Right kidney (tissue), 9 donors: ENCODE data around the gene NARF.
"Not testable (repeated sequence)": the region's sequence is repeated elsewhere in the genome, so short reads cannot be mapped to it uniquely, and the experiment has no call there.

Experiments
- DNase-seq: peaks from one replicate; pipeline ENCODE4 v3.0.0-alpha.2; 2016
- long read RNA-seq, 8 donors: transcript quantifications; one replicate each; lab custom pipeline, GENCODE V29; 2026

The NARF gene
- long read RNA-seq, donor 1, transcript NARF-201 (11 exons, 3,949 nt): major isoform, 11 of 29 reads
- long read RNA-seq, donor 1, partial matches to known transcripts: 6 of 29 reads
- long read RNA-seq, donor 1, other reads (novel, unspliced or antisense): 11 of 29 reads
- long read RNA-seq, donor 2, partial matches to known transcripts: 0 of 4 reads
- long read RNA-seq, donor 2, other reads (novel, unspliced or antisense): 0 of 4 reads
- long read RNA-seq, donor 3, partial matches to known transcripts: 0 of 4 reads
- long read RNA-seq, donor 3, other reads (novel, unspliced or antisense): 0 of 4 reads
- long read RNA-seq, donor 4, partial matches to known transcripts: 15 of 21 reads
- long read RNA-seq, donor 4, other reads (novel, unspliced or antisense): 0 of 21 reads
- long read RNA-seq, donor 5, transcript NARF-201 (11 exons, 3,949 nt): major isoform, 9 of 14 reads
- long read RNA-seq, donor 5, partial matches to known transcripts: 0 of 14 reads
- long read RNA-seq, donor 5, other reads (novel, unspliced or antisense): 5 of 14 reads
- long read RNA-seq, donor 6, transcript NARF-201 (11 exons, 3,949 nt): major isoform, 6 of 16 reads
- long read RNA-seq, donor 6, partial matches to known transcripts: 0 of 16 reads
- long read RNA-seq, donor 6, other reads (novel, unspliced or antisense): 7 of 16 reads
- long read RNA-seq, donor 7: 0 reads
- long read RNA-seq, donor 8, transcript NARF-201 (11 exons, 3,949 nt): major isoform, 11 of 15 reads
- long read RNA-seq, donor 8, partial matches to known transcripts: 0 of 15 reads
- long read RNA-seq, donor 8, other reads (novel, unspliced or antisense): 0 of 15 reads

GRCh38 chr17:82458179-82458884 is at the start of gene NARF:
Gene NARF (plus strand): TSS chr17:82458741. CDS start chr17:82458804, 63 bp downstream.
- DNase-seq: peak; percentile 99

- DNase-seq: no peak
These were observed 49.6 kb upstream of the NARF start for GRCh38 chr17:82408938-82409318.

DNA sequence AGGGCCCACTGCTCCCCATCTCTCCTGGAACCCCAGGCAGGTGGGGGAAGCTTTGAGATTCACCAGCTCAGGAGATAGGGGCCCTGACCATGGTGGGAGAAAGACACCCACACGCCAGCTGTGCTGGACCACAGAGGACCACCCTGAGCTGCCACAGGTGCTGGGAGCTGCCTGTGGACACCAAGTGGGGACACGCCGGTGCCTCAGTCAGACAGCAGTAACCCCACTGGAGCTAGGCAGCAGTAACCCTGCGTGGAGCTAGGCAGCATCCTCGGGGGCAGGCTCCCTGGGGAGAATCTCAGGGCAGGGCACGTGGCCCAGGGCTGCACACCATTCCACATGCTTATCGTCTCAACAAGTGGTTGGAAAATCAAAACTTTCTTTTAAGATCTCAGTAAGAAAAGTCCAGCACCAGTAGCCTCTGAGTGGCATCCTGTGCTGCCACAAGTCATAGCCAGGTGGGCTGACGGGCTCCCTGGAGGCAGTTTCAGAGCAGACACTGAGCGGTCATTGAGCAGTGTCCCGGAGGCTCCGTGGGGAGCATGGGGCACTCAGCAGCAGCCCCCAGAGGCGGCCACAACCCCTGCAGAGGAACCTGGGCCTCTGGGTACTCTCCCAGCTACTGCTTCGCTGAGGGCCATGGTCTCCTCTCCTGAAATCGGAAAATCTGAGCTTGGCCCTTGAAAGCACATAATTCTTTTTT is 48.4 kb upstream of the NARF start:
- no peak for DNase-seq

DNA sequence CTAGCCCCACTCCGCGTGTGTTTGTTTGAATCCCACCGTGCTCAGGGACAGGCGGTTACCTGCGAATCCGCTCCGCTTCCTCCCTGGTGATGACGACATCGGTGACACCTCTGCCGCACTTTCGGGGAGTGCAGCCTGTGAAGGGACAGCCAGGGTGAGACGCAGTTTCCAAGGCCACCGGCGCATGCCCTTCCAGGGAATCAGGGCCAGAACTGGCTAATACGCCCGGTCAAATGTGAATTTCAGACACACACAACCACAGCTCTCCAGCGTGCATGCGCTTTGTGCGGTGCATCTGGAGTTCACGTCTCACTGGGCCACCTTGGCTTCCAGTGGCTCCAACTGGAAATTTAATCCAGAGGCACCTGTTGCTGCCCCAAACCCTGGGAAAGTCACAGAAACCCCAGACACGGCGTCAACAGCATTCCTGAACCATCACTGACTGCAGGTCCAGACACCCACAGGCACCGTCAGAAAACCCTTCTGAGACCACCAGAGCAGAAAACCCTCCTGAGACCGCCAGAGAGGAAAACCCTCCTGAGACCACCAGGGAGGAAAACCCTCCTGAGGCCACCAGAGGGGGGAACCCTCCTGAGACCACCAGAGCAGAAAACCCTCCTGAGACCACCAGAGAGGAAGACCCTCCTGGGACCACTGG is 47.0 kb upstream of the NARF start:
- no peak for DNase-seq

GRCh38 chr17:82412081-82412480 is 46.5 kb upstream of the NARF start:
- not testable (repeated sequence) for DNase-seq

DNA sequence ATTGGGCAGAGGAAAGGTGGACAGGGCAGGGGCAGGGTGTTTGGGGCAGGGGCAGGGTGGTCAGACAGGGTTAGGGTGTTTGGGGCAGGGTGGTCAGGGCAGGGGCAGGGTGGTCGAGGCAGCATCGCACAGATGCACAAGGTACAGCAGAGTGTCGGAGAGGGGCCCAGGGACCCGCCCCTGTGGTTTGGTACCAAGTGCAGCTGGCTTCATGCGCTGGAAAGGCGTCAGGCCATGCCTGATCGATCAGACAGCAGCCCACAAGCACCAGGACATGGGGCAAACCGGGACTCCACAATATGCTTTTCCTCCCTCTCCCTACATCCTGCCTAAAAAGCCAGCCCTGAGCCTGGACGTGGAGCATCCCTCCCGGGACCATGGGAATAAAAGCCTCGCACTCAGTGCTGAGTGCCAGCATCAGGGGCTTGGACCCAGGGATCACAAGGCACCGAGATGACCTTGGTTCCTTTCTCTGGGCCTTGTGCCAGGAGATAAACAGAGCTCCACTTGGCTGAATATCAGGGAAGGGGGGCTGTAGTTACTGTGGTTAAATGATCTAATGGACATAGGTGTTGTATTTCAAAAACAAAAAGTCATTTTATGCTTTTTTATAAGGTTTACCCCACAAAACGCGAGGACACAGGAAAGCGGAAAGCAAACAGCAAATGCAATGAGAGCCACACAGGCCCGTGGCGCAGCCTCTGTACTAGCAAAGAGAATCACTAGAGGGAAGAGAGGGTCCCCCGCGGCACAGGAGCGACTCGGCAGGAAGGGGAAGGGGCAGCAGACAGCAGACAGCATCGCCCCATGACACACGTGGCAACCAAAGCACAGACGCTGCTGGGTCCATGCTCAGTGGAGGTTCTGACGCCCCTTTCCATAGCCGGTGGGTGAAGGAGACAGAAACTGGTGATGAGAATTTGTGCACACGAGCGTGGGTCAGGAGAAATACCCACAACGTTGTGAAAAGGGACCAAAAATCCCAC is 45.7 kb upstream of the NARF start:
- no peak for DNase-seq

DNA sequence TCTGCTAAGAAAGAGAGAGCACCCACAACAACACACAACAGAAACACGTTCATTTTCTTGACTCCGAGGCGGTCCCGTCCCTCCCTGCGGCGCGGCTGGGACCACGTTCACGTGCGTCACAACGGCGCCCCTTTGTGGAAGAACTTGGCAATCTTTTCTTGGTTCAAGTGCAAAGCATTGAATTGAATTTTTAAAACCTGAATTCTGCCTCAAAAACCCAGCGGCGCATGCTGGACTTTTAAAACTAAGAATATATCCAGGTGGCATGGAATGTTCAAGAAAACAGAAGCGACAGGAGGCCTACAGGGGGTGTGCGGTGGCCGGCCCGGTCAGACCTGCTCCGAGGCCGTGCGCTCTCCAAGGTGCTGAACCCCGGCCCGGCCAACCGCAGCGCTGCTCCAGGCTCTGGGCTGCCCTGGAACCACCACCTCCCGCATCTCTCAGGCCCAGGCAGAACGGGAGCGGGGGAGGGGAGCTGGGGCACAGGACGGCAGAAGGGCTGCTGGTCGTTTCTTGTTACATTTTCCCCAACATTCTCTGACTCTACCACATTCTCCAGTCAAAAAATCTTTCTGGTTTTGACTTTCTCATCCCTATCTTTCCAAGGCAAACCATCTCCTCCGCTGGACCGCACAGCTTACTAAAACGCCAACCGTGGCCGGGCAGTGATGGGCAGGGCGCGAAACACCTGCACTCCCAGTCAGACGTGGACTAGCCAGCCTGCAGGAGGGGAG is 43.8 kb upstream of the NARF start:
- DNase-seq: peak; percentile 89

DNA sequence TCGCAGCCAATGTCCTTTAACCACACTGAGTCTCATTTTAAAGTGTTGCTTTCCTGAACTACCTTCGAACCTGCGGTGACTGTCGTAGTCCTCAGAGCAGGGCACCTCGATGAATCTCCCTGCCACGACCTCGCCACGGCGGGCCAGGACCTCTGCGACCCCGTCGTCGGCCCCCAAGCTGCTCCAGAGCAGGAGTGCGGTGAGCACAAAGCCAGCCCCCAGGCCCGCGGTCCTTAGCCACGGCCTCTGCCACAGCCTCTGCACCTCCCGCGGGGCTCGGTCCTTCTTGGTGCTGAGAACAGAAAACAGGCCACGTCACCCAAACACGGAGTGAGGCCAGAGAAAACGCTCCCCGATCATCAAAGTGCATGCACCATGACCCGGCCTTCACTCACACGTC is 43.2 kb upstream of the NARF start:
- DNase-seq: no peak

GRCh38 chr17:82415786-82416185 is 42.8 kb upstream of the NARF start:
- DNase-seq: no peak

GRCh38 chr17:82416264-82416663 is 42.3 kb upstream of the NARF start:
- DNase-seq: no peak

- no peak for DNase-seq
These were observed 41.8 kb upstream of the NARF start for GRCh38 chr17:82416771-82417170.

- peak; percentile 100 for DNase-seq
These were observed 40.2 kb upstream of the NARF start, which contains the start of the genes HEXD and OGFOD3 for GRCh38 chr17:82418001-82418986. Gene HEXD (plus strand): TSS chr17:82418347. CDS start chr17:82419800, 1,453 bp downstream. Gene OGFOD3 (minus strand): TSS chr17:82418586. CDS start chr17:82418485, 101 bp downstream.

GRCh38 chr17:82419540-82419939 is 39.0 kb upstream of the NARF start:
- no peak for DNase-seq

DNA sequence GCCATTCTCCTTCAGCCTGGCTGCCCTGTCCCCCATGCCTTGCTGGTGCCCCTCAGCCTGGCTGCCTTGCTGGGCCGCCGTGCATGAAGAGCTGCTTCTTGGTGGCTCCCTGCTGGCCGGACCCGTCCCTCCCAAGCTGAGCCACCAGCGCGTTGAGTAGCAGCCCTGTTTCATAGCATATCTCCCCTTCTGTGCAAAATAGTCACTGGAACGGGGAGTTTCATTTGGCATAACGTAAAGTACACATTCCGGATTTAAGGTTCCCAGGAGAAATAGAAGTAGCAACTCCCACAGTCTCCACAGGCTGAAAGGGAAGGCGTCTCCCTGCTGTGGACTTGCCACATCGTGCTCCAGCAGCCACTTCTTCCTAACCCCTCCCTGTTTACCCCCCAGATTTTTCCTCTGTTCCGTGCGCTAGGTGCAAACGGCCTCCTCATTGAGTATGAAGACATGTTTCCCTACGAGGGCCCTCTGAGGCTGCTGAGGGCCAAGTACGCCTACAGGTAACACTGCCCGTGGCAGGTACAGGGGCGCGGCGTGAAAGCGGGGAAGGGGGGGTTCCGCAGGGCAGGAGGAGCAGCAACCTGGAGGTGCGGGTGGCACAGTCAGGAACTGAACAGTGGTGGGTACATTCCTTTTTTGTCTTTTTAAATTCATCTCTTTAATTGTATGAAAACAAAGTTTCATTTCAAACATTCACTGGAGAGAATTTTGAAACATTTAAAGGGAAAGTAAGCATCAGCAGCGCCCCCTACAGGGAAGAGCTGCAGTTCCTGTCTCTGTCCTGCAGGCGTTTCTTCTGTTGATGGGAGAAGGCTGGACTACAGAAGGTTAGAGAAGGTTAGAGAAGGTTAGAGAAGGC is 34.3 kb upstream of the NARF start:
- no peak for DNase-seq

- DNase-seq: no peak
These were observed 33.7 kb upstream of the NARF start for GRCh38 chr17:82424863-82425159.

DNA sequence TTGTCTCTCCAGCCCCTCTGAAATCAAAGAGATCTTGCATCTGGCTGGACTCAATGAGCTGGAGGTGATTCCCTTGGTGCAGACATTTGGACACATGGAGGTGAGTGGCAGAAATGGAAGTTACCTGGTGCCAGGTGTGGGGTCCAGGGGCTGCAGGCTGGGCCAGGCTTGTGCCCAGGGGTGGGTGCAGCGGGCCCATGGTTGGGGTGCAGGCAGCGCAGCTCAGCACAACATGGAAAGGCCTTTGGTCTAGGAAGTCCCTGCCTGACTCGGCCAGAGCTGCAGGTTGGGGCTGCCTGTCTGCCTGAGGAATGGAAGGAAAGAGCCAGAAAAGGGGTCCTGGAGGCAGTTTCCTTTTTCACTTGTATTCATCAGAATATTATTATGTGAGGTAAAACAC is 30.0 kb upstream of the NARF start:
- DNase-seq: no peak

- no peak for DNase-seq
These were observed 28.7 kb upstream of the NARF start for GRCh38 chr17:82429824-82430223.
